Mesodermal cell (in vitro differentiated cells): ENCODE results near the gene ATP11C.

Source experiments
- H3K27ac ChIP-seq: 2 replicates; pipeline ENCODE4 v1.7.0; 2013; ENCODE audit warnings: mild to moderate bottlenecking, low read depth, low read length, moderate library complexity; ENCODE audit not compliant: severe bottlenecking
- H3K36me3 ChIP-seq: 2 replicates; pipeline ENCODE4 v1.7.1; 2013; ENCODE audit warnings: mild to moderate bottlenecking, low read length, moderate library complexity; ENCODE audit not compliant: control insufficient read depth, insufficient read depth
- H3K4me1 ChIP-seq: one replicate; pipeline ENCODE4 v1.7.1; 2013; ENCODE audit warnings: mild to moderate bottlenecking, low read length; ENCODE audit not compliant: insufficient read depth, control insufficient read depth, poor library complexity, severe bottlenecking
- H3K4me3 ChIP-seq: 2 replicates; pipeline ENCODE4 v1.7.0; 2013; ENCODE audit warnings: low read length, control low read depth, mild to moderate bottlenecking; ENCODE audit not compliant: insufficient read depth, poor library complexity, severe bottlenecking; ENCODE audit errors: extremely low read depth
- H3K9me3 ChIP-seq: 2 replicates; pipeline ENCODE4 v1.7.1; 2013; ENCODE audit warnings: mild to moderate bottlenecking, low read length, moderate library complexity; ENCODE audit not compliant: control insufficient read depth
- WGBS, 2 experiments: methylation state at CpG; one replicate each; pipeline ENCODE4 v1.1.5; 2013; ENCODE audit warnings: missing lambda C conversion rate in 2 of 2; ENCODE audit not compliant: insufficient coverage in 2 of 2; 5-methylcytosine and 5-hydroxymethylcytosine counted together

Gene ATP11C

GRCh38 chrX:139811942-139812629, 120.8 kb downstream of the ATP11C start:
- H3K36me3 ChIP-seq = peaks cover 3% of the 10 kb centered on the region
- 87% methylated on average over 3 of the region's 6 CpGs; no CpG with 5 or more reads in 1 of the 2 experiments for WGBS, 2 experiments
- H3K4me1 ChIP-seq = no peaks in the 10 kb centered on the region

GRCh38 chrX:139804482-139804881, 128.4 kb downstream of the ATP11C start:
- no peaks in the 10 kb centered on the region for H3K4me1 ChIP-seq
- H3K36me3 ChIP-seq = no peaks in the 10 kb centered on the region
- H3K27ac ChIP-seq = no peak overlapping the region
- no CpG with 5 or more reads among the region's 1 CpG for WGBS, 2 experiments
- H3K4me3 ChIP-seq = no peak overlapping the region
- no peaks in the 10 kb centered on the region for H3K9me3 ChIP-seq

More at GRCh38 chrX:139811942-139812629, 120.8 kb downstream of the ATP11C start:
- H3K4me3 ChIP-seq = no peak overlapping the region
- no peaks in the 10 kb centered on the region for H3K9me3 ChIP-seq
- H3K27ac ChIP-seq = no peak overlapping the region

GRCh38 chrX:139803224-139803623, 129.6 kb downstream of the ATP11C start:
- WGBS, 2 experiments = 100% methylated on average over 1 of the region's 2 CpGs; no CpG with 5 or more reads in 1 of the 2 experiments
- Histone ChIP-seq H3K27ac (no peak overlapping the region), H3K9me3 (no peaks in the 10 kb centered on the region), H3K4me3 (no peak overlapping the region), H3K4me1 (no peaks in the 10 kb centered on the region), H3K36me3 (peaks cover 3% of the 10 kb centered on the region)

- no peak overlapping the region for H3K27ac ChIP-seq
- peaks cover 8% of the 10 kb centered on the region for H3K36me3 ChIP-seq
- no peak overlapping the region for H3K4me3 ChIP-seq
- H3K4me1 ChIP-seq = no peaks in the 10 kb centered on the region
- H3K9me3 ChIP-seq = no peaks in the 10 kb centered on the region
- no CpG with 5 or more reads among the region's 4 CpGs for WGBS, 2 experiments
Measured at GRCh38 chrX:139802048-139802447, 130.8 kb downstream of the ATP11C start.

GRCh38 chrX:139801397-139801813, 131.4 kb downstream of the ATP11C start:
- H3K36me3 ChIP-seq = peaks cover 8% of the 10 kb centered on the region
- H3K9me3 ChIP-seq = no peaks in the 10 kb centered on the region
- no peaks in the 10 kb centered on the region for H3K4me1 ChIP-seq
- no peak overlapping the region for H3K27ac ChIP-seq
- no peak overlapping the region for H3K4me3 ChIP-seq
- no CpG with 5 or more reads among the region's 3 CpGs for WGBS, 2 experiments

DNA sequence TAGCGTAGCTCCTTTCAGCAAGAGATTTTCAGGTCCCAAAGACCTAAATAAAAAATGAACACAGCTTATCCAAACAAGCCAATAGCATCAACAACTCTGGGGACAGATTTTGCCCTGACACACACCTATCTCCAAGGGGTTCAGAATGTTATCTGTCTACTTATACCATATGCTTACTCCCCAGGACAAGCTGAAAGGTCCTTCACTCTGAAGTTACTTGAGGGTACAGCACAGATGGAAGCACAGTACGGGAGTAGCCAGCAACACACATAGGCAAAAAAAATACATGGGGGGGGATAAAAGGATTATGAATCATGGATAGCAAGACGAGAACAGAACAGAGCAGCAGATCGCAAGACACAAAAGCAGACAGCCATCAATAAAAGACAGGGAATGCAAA, 134.2 kb downstream of the ATP11C start:
- Histone ChIP-seq H3K9me3 (no peaks in the 10 kb centered on the region), H3K4me1 (no peaks in the 10 kb centered on the region), H3K27ac (no peak overlapping the region), H3K36me3 (peaks cover 11% of the 10 kb centered on the region), H3K4me3 (no peak overlapping the region)
- 83 to 100% methylated on average over 2 of the region's 4 CpGs for WGBS, 2 experiments

- WGBS, 2 experiments = no CpG with 5 or more reads among the region's 1 CpG
- Histone ChIP-seq H3K9me3 (no peaks in the 10 kb centered on the region), H3K4me3 (no peak overlapping the region), H3K27ac (no peak overlapping the region), H3K4me1 (no peaks in the 10 kb centered on the region), H3K36me3 (peaks cover 15% of the 10 kb centered on the region)
Measured at GRCh38 chrX:139795196-139795595, 137.7 kb downstream of the ATP11C start.

GRCh38 chrX:139787601-139788000, 145.3 kb downstream of the ATP11C start:
- no peak overlapping the region for H3K27ac ChIP-seq
- 83% methylated on average over 2 of the region's 2 CpGs; no CpG with 5 or more reads in 1 of the 2 experiments for WGBS, 2 experiments
- H3K4me3 ChIP-seq = no peak overlapping the region
- H3K36me3 ChIP-seq = peaks cover 13% of the 10 kb centered on the region
- no peaks in the 10 kb centered on the region for H3K4me1 ChIP-seq
- H3K9me3 ChIP-seq = no peaks in the 10 kb centered on the region

GRCh38 chrX:139784807-139785206, 148.0 kb downstream of the ATP11C start:
- H3K27ac ChIP-seq = no peak overlapping the region
- no peaks in the 10 kb centered on the region for H3K9me3 ChIP-seq
- H3K4me1 ChIP-seq = no peaks in the 10 kb centered on the region
- no peak overlapping the region for H3K4me3 ChIP-seq
- no CpG with 5 or more reads among the region's 1 CpG for WGBS, 2 experiments
- H3K36me3 ChIP-seq = peaks cover 19% of the 10 kb centered on the region

DNA sequence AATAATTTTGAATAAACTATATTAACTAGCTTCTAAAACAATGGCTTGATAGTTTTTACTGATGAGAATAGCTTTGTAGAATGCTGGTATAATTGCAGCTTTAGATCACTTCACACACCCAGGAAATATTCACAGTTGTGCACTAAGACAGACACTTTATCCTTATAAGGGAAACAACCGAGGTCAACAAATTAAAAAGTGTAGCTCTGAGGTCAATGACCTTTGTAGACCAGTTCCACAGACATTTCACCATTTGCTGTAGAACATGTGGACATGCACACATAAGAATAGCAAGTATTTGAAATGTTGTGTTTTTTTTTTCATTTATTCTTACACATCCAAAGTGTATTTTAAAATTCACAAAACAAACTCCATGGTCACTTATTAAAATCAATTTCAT, 148.9 kb downstream of the ATP11C start:
- no peaks in the 10 kb centered on the region for H3K4me1 ChIP-seq
- no peaks in the 10 kb centered on the region for H3K9me3 ChIP-seq
- no CpG with 5 or more reads among the region's 1 CpG for WGBS, 2 experiments
- H3K27ac ChIP-seq = no peak overlapping the region
- H3K36me3 ChIP-seq = peaks cover 19% of the 10 kb centered on the region
- no peak overlapping the region for H3K4me3 ChIP-seq

DNA sequence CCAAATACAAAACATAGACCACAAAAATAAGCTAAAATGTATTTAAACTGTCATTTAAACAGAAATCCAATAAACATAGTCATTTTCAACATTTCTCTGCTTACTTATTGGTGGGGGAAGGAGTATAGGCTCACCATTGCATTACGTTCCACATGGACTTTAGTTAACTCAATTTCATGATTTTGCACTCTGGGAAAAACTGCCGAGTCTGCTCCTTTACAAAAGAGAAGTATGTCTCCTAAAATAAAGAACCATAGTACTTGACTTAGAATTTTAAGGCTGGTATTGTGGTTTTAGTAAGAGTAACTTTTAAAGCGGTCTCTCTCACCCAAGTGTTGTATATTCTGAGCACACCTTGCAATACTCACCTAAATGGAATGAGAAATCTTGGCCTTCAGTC, 149.8 kb downstream of the ATP11C start:
- Histone ChIP-seq H3K4me1 (no peaks in the 10 kb centered on the region), H3K27ac (no peak overlapping the region), H3K9me3 (no peaks in the 10 kb centered on the region), H3K4me3 (no peak overlapping the region), H3K36me3 (peaks cover 19% of the 10 kb centered on the region)
- no CpG with 5 or more reads among the region's 3 CpGs for WGBS, 2 experiments
